ENCODE data around the gene CHMP2B. TPM values are rescaled to one million over a fixed set of nuclear protein-coding genes. Genes with fewer than 3 reads are reported as not detected.

The CHMP2B gene
- total and polyA plus RNA-seq, 9 of the 15 experiments (the other 6 are each of a cell fraction or from before 2014, with no cell fraction given), result 7.4 to 17.7 (median 10.6) TPM

- Histone ChIP-seq H3K9ac (ENCODE audit: insufficient read depth in 1 of 2, low read depth in 2 of 2, low read length in 2 of 2) (no peak overlapping the region), H3K79me2 (ENCODE audit: control insufficient read depth, insufficient read depth, low read length) (no peaks in the 10 kb centered on the region), H3K36me3 (ENCODE audit: control insufficient read depth, insufficient read depth, low read length) (no peaks in the 10 kb centered on the region), H3K4me2 (ENCODE audit: insufficient read depth, low read length) (no peak overlapping the region), H3K4me3 (no peak overlapping the region), H2AFZ (ENCODE audit: low read depth, low read length) (no peak overlapping the region), H3K27ac (ENCODE audit: extremely low read depth, low read depth, low read length) (no peak overlapping the region), H3K9me3 (replicated peaks; ENCODE audit: control insufficient read depth, insufficient read depth, low read depth, low read length) (no peaks in the 10 kb centered on the region), H4K20me1 (replicated peaks; ENCODE audit: control insufficient read depth, insufficient read depth, low read length) (no peaks in the 10 kb centered on the region), H3K9me1 (ENCODE audit: control insufficient read depth, insufficient read depth, low read length) (no peaks in the 10 kb centered on the region), H3K27me3 (ENCODE audit: control insufficient read depth in 2 of 2, insufficient read depth in 2 of 2, low read length in 2 of 2) (no peaks in the 10 kb centered on the region), H3K4me1 (replicated peaks in 1 of 2; ENCODE audit: control insufficient read depth in 2 of 2, insufficient read depth in 2 of 2, low read length in 2 of 2) (no peaks in the 10 kb centered on the region)
- ATAC-seq (no peak), DNase-seq (ENCODE audit: extremely low read depth in 1 of 4, low spot score in 3 of 4) (no peak), FAIRE-seq (no peak)
- BruUV-seq (replicated peaks), result no TSS peak
- in situ Hi-C loops (cut with MboI), result no loop called here
- intact Hi-C loops (cut with micrococcal nuclease), result no loop called here
- POLR2A ChIA-PET, result no interaction called here
- TF ChIP-seq, protein P1, sequence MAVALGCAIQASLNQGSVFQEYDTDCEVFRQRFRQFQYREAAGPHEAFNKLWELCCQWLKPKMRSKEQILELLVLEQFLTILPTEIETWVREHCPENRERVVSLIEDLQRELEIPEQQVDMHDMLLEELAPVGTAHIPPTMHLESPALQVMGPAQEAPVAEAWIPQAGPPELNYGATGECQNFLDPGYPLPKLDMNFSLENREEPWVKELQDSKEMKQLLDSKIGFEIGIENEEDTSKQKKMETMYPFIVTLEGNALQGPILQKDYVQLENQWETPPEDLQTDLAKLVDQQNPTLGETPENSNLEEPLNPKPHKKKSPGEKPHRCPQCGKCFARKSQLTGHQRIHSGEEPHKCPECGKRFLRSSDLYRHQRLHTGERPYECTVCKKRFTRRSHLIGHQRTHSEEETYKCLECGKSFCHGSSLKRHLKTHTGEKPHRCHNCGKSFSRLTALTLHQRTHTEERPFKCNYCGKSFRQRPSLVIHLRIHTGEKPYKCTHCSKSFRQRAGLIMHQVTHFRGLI (CRISPR knock-in tag; IDR thresholded peaks at IDR 0.05), result no peak
- CTCF ChIA-PET (ENCODE audit: low intra/inter-chr PET ratio), result no interaction called here
Measured at GRCh38 chr3:87181551-87181950, 45.6 kb upstream of the CHMP2B start.

- no TSS peak for BruUV-seq (replicated peaks)
- Histone ChIP-seq H3K79me2 (ENCODE audit: control insufficient read depth, insufficient read depth, low read length) (no peaks in the 10 kb centered on the region), H3K4me2 (ENCODE audit: insufficient read depth, low read length) (no peak overlapping the region), H2AFZ (ENCODE audit: low read depth, low read length) (no peak overlapping the region), H3K9me3 (replicated peaks; ENCODE audit: control insufficient read depth, insufficient read depth, low read depth, low read length) (no peaks in the 10 kb centered on the region), H4K20me1 (replicated peaks; ENCODE audit: control insufficient read depth, insufficient read depth, low read length) (no peaks in the 10 kb centered on the region), H3K9me1 (ENCODE audit: control insufficient read depth, insufficient read depth, low read length) (no peaks in the 10 kb centered on the region), H3K4me3 (no peak overlapping the region), H3K36me3 (ENCODE audit: control insufficient read depth, insufficient read depth, low read length) (no peaks in the 10 kb centered on the region), H3K4me1 (replicated peaks in 1 of 2; ENCODE audit: control insufficient read depth in 2 of 2, insufficient read depth in 2 of 2, low read length in 2 of 2) (no peaks in the 10 kb centered on the region), H3K9ac (ENCODE audit: insufficient read depth in 1 of 2, low read depth in 2 of 2, low read length in 2 of 2) (no peak overlapping the region), H3K27ac (ENCODE audit: extremely low read depth, low read depth, low read length) (no peak overlapping the region), H3K27me3 (ENCODE audit: control insufficient read depth in 2 of 2, insufficient read depth in 2 of 2, low read length in 2 of 2) (no peaks in the 10 kb centered on the region)
- TF ChIP-seq NR2C1 (IDR thresholded peaks at IDR 0.05) (no peak), NR2C1 (tag; IDR thresholded peaks at IDR 0.05) (no peak)
- in situ Hi-C loops (cut with MboI), result no loop called here
- 5% methylated on average over 2 of the region's 2 CpGs for WGBS (ENCODE audit: insufficient coverage, low coverage, missing lambda C conversion rate)
- intact Hi-C loops (cut with micrococcal nuclease), result no loop called here
- CTCF ChIA-PET (ENCODE audit: low intra/inter-chr PET ratio), result no interaction called here
- no peak for FAIRE-seq
- DNase-seq (ENCODE audit: extremely low read depth in 1 of 4, low spot score in 3 of 4), result no peak
- no peak for ATAC-seq
- POLR2A ChIA-PET, result no interaction called here
Measured at GRCh38 chr3:87182023-87182422, 45.1 kb upstream of the CHMP2B start.

Data from K562 (cell line).